Natural killer cell (primary cell): ENCODE results near the gene ZNF446. TPM values are rescaled to one million over a fixed set of nuclear protein-coding genes. Genes with fewer than 3 reads are reported as not detected.
"Not testable (repeated sequence)": the region's sequence is repeated elsewhere in the genome, so short reads cannot be mapped to it uniquely, and the experiment has no call there.

Experiments
- ATAC-seq, 3 donors: fragments of 150-1000 bp in 2 of 3; fragments of 200-7000 bp in 1 of 3; cut with Tn5 transposase; 1 replicate in 1 of 3; 2 replicates in 2 of 3; pipeline ENCODE4 v1.10.0; 2021; ENCODE audit warnings: mild to moderate bottlenecking in 2 of 3, moderate library complexity in 2 of 3
- DNase-seq, 2 donors: peaks; one replicate each; pipeline versions ENCODE4 v3.0.0 to v3.0.0-alpha.2; 2013 to 2021; ENCODE audit warnings: mixed read lengths in 1 of 2
- H3K27ac ChIP-seq: one replicate; pipeline ENCODE4 v1.5.1; 2013; ENCODE audit warnings: mild to moderate bottlenecking, low read length
- H3K27me3 ChIP-seq: one replicate; pipeline ENCODE4 v1.6.1; 2013; ENCODE audit warnings: low read length; ENCODE audit not compliant: control insufficient read depth, insufficient read depth
- H3K36me3 ChIP-seq: one replicate; pipeline ENCODE4 v1.6.1; 2013; ENCODE audit warnings: low read length; ENCODE audit not compliant: control insufficient read depth, insufficient read depth
- H3K4me1 ChIP-seq: one replicate; pipeline ENCODE4 v1.6.1; 2013; ENCODE audit warnings: low read length; ENCODE audit not compliant: control insufficient read depth, insufficient read depth
- H3K4me3 ChIP-seq: one replicate; pipeline ENCODE4 v1.5.1; 2013; ENCODE audit warnings: low read length
- H3K9me3 ChIP-seq: one replicate; pipeline ENCODE4 v1.6.1; 2013; ENCODE audit warnings: low read length; ENCODE audit not compliant: control insufficient read depth, insufficient read depth
- H3K27ac Mint-ChIP-seq, 2 donors: one replicate each; pipeline ENCODE4 v1.8.0; 2022; ENCODE audit warnings: mild to moderate bottlenecking in 2 of 2, mixed read lengths in 2 of 2, moderate library complexity in 1 of 2
- H3K27me3 Mint-ChIP-seq, 2 donors: one replicate each; pipeline ENCODE4 v1.8.0; 2022; ENCODE audit warnings: low read depth in 2 of 2, mixed read lengths in 2 of 2
- H3K36me3 Mint-ChIP-seq: one replicate; pipeline ENCODE4 v1.8.0; 2022; ENCODE audit warnings: mixed read lengths
- H3K4me1 Mint-ChIP-seq, 2 donors: one replicate each; pipeline ENCODE4 v1.8.0; 2022; ENCODE audit warnings: mixed read lengths in 2 of 2
- H3K4me3 Mint-ChIP-seq: one replicate; pipeline ENCODE4 v1.8.0; 2022; ENCODE audit warnings: mild to moderate bottlenecking, moderate library complexity, mixed read lengths
- H3K9me3 Mint-ChIP-seq, 2 donors: one replicate each; pipeline ENCODE4 v1.8.0; 2022; ENCODE audit warnings: mixed read lengths in 2 of 2
- WGBS: methylation state at CpG from one replicate; pipeline ENCODE4 v1.1.7; 2013; ENCODE audit warnings: missing lambda C conversion rate; ENCODE audit not compliant: insufficient coverage; 5-methylcytosine and 5-hydroxymethylcytosine counted together
- intact Hi-C: fragments of 100-400 bp; cut with micrococcal nuclease; formaldehyde crosslinking; loops from one replicate; pipeline ENCODE4 v1.14.2; 2022
- total RNA-seq, 4 donors: library from RNA; stranded (reverse); fragments of 120-200 nt in 1 of 4; gene quantifications; one replicate each; pipeline versions ENCODE4 v1.2.3 to v1.2.4, GENCODE V29; 2013 to 2022
- TF ChIP-seq, protein P1 (sequence below): fragments of 200-600 bp; IDR thresholded peaks from one replicate; pipeline ENCODE4 v1.8.0; 2022; ENCODE audit warnings: antibody characterized with exemption

Gene ZNF446
- total RNA-seq, 3 donors from 2014 or later (not counting 1 experiment from before 2014, with no cell fraction given) = 11.9 to 14.5 (median 13.5) TPM

DNA sequence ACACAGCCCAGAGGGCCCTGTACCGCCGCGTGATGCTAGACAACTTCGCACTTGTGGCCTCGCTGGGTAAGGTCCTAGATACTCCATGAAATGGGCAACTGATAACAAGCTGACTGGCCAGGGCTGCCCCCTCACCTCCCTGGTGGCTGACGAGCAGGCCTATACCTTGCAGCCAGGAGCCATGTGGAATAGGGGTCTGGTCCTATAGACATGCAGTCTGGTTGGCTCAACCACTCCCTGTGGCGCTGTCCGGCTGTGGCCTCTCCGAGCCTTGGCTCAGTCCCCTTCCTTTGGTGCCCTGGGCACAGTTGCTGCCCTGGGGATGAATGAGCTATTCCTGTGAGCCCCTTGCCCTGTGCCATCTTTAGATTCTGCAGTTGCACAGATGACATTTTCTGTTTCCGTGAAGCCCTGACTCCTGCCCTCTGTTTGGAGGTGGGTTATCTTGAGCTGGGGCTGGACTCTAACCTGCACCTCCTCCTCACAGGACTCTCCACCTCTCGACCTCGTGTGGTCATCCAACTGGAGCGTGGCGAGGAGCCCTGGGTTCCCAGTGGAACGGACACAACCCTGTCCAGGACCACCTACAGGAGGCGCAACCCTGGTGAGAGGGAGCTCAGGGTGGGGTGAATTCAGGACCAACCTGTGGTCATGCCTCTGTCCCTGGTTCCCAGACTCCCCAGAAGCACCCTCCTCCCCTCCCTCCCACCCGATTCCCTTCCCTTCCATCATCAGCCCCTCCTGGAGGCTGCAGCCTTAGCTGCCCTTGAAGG lies 6.7 kb upstream of the ZNF446 start:
- intact Hi-C loops = no loop called here
- H3K27ac Mint-ChIP-seq = peak overlapping the region in 1 of 2 donors; percentile 92
- Histone ChIP-seq H3K36me3 (peaks cover 22% of the 10 kb centered on the region), H3K27ac (no peak overlapping the region), H3K27me3 (no peaks in the 10 kb centered on the region), H3K4me1 (peaks cover 18% of the 10 kb centered on the region), H3K9me3 (no peaks in the 10 kb centered on the region), H3K4me3 (no peak overlapping the region)
- peak overlapping the region; percentile 89 for H3K4me3 Mint-ChIP-seq
- H3K36me3 Mint-ChIP-seq = no peaks in the 10 kb centered on the region
- H3K4me1 Mint-ChIP-seq = peaks cover 16 to 21% of the 10 kb centered on the region in 2 donors
- H3K27me3 Mint-ChIP-seq = no peaks in the 10 kb centered on the region
- TF ChIP-seq, protein P1, sequence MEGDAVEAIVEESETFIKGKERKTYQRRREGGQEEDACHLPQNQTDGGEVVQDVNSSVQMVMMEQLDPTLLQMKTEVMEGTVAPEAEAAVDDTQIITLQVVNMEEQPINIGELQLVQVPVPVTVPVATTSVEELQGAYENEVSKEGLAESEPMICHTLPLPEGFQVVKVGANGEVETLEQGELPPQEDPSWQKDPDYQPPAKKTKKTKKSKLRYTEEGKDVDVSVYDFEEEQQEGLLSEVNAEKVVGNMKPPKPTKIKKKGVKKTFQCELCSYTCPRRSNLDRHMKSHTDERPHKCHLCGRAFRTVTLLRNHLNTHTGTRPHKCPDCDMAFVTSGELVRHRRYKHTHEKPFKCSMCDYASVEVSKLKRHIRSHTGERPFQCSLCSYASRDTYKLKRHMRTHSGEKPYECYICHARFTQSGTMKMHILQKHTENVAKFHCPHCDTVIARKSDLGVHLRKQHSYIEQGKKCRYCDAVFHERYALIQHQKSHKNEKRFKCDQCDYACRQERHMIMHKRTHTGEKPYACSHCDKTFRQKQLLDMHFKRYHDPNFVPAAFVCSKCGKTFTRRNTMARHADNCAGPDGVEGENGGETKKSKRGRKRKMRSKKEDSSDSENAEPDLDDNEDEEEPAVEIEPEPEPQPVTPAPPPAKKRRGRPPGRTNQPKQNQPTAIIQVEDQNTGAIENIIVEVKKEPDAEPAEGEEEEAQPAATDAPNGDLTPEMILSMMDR = no peak
- WGBS = 92% methylated on average over 17 of the region's 17 CpGs
- no peaks in the 10 kb centered on the region for H3K9me3 Mint-ChIP-seq
- ATAC-seq = no peak
- DNase-seq = no peak

DNA sequence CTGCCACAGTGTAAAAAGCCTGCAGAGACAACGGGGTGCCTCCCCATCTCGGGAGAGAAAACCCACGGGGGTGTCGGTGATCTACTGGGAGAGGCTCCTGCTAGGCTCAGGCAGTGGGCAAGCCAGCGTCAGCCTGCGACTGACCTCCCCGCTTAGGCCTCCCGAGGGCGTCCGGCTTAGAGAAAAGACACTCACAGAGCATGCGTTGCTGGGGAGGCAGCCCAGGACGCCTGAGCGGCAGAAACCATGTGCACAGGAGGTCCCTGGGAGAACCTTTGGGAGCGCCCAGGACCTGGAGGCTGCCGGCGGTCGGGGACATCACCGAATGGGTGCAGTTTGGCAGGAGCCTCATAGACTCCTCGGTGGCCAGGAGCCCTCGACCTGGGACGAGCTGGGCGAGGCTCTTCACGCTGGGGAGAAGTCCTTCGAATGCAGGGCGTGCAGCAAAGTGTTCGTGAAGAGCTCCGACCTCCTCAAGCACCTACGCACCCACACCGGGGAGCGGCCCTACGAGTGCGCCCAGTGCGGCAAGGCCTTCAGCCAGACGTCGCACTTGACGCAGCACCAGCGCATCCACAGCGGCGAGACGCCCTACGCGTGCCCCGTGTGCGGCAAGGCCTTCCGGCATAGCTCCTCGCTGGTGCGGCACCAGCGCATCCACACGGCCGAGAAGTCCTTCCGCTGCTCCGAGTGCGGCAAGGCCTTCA lies 5.2 kb upstream of the ZNF446 start:
- H3K4me3 Mint-ChIP-seq = peak overlapping the region; percentile 13
- H3K36me3 ChIP-seq = peaks cover 22% of the 10 kb centered on the region
- WGBS = 97% methylated on average over 24 of the region's 53 CpGs
- DNase-seq, H3K36me3 Mint-ChIP-seq, H3K27me3 Mint-ChIP-seq, H3K9me3 ChIP-seq, H3K4me3 ChIP-seq, intact Hi-C loops, H3K9me3 Mint-ChIP-seq, H3K27ac ChIP-seq, H3K27me3 ChIP-seq, H3K27ac Mint-ChIP-seq, ATAC-seq: not testable (repeated sequence)
- peaks cover 27% of the 10 kb centered on the region for H3K4me1 ChIP-seq
- peaks cover 16 to 31% of the 10 kb centered on the region in 2 donors for H3K4me1 Mint-ChIP-seq

DNA sequence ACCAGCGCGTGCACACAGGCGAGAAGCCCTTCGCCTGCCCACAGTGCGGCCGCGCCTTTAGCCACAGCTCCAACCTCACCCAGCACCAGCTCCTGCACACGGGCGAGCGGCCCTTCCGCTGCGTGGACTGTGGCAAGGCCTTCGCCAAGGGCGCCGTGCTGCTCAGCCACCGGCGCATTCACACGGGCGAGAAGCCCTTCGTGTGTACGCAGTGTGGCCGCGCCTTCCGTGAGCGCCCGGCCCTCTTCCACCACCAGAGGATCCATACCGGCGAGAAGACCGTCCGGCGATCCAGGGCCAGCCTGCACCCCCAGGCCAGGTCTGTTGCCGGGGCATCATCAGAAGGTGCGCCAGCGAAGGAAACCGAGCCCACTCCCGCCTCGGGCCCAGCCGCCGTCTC lies 4.4 kb upstream of the ZNF446 start:
- 96% methylated on average over 39 of the region's 39 CpGs for WGBS
- Mint-ChIP-seq H3K4me1 (peaks cover 14 to 32% of the 10 kb centered on the region in 2 donors), H3K27me3 (no peaks in the 10 kb centered on the region), H3K36me3 (no peaks in the 10 kb centered on the region), H3K9me3 (no peaks in the 10 kb centered on the region), H3K27ac (no peak overlapping the region), H3K4me3 (no peak overlapping the region)
- intact Hi-C loops = no loop called here
- DNase-seq = no peak
- Histone ChIP-seq H3K27me3 (no peaks in the 10 kb centered on the region), H3K4me1 (peaks cover 28% of the 10 kb centered on the region), H3K36me3 (peaks cover 22% of the 10 kb centered on the region), H3K27ac (no peak overlapping the region), H3K9me3 (no peaks in the 10 kb centered on the region), H3K4me3 (no peak overlapping the region)
- TF ChIP-seq, protein P1 = no peak
- ATAC-seq = no peak

DNA sequence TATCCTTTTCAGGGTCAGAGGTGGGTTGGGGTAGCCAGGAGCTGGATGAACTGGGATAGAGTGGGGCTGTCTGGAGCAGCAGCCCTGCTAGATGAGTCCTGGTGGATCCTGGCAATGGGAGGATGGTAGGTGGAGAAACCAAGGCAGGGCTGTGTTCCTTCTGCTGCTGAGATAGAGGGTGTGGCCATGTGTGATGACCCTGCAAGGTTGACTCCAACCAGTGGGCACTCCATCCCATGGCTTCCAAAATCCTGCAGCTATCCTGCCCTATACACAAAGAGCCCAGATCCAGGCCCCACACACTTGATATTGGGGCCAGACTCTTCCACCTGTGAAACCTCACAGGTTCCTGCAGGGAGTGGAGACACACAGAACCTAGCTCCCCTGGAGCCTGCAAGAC lies 2.4 kb upstream of the ZNF446 start:
- H3K27me3 ChIP-seq = no peaks in the 10 kb centered on the region
- H3K36me3 ChIP-seq = peaks cover 22% of the 10 kb centered on the region
- H3K4me3 ChIP-seq = no peak overlapping the region
- DNase-seq (no peak), ATAC-seq (no peak)
- H3K9me3 ChIP-seq = no peaks in the 10 kb centered on the region
- peak overlapping the region; percentile 31 for H3K4me3 Mint-ChIP-seq
- no peaks in the 10 kb centered on the region for H3K27me3 Mint-ChIP-seq
- no peaks in the 10 kb centered on the region for H3K9me3 Mint-ChIP-seq
- TF ChIP-seq, protein P1 = no peak
- H3K27ac ChIP-seq = no peak overlapping the region
- intact Hi-C loops = loop anchor here (2.0 kb wide), 1 partner anchor 33 kb away; the partner anchor contains the start of gene ZNF132
- H3K4me1 ChIP-seq = peaks cover 21% of the 10 kb centered on the region
- peak overlapping the region; percentile 94 to 99 for H3K27ac Mint-ChIP-seq
- H3K4me1 Mint-ChIP-seq = peaks cover 8 to 18% of the 10 kb centered on the region in 2 donors
- no peaks in the 10 kb centered on the region for H3K36me3 Mint-ChIP-seq
